Panc1 (cell line): ENCODE measurements around the gene SLC25A6. TPM values are rescaled to one million over a fixed set of nuclear protein-coding genes. Genes with fewer than 3 reads are reported as not detected.

Experiments used
- ATAC-seq: fragments of 200-7000 bp; cut with Tn5 transposase; 2 replicates; pipeline ENCODE4 v1.9.1; 2020; ENCODE audit warnings: mild to moderate bottlenecking, moderate library complexity
- BruUV-seq: library from RNA; stranded (reverse); fragments of 400-500 nt; replicated peaks from 2 replicates; lab custom pipeline; 2021; lab: Mats Ljungman, UMichigan
- CTCF ChIA-PET: fragments of 300-600 bp; sonication (Branson Sonifier 250); formaldehyde crosslinking; loops from one replicate; lab custom pipeline; 2022; ENCODE audit warnings: antibody characterized with exemption; lab: Charles Lee
- POLR2A ChIA-PET: fragments of 300-600 bp; sonication (Branson Sonifier 250); formaldehyde crosslinking; loops from one replicate; lab custom pipeline; 2022; ENCODE audit warnings: antibody characterized with exemption; lab: Charles Lee
- DNase-seq: peaks from one replicate; pipeline ENCODE4 v3.0.0-alpha.2; 2010; ENCODE audit warnings: low read depth, low spot score
- H3K27ac ChIP-seq: 2 replicates; pipeline ENCODE4 v1.5.1; 2011; ENCODE audit warnings: mild to moderate bottlenecking, low read length, inconsistent platforms
- H3K27me3 ChIP-seq: fragments of 200-500 bp; sonication (Bioruptor generic); 2 replicates; pipeline ENCODE4 v1.6.0; 2014; ENCODE audit warnings: low read length, inconsistent platforms; ENCODE audit not compliant: control insufficient read depth, insufficient read depth
- H3K36me3 ChIP-seq: fragments of 200-500 bp; sonication (Bioruptor generic); 2 replicates; pipeline ENCODE4 v1.5.1; 2014; ENCODE audit warnings: inconsistent platforms, mild to moderate bottlenecking, low read length, moderate library complexity; ENCODE audit not compliant: control insufficient read depth, insufficient read depth
- H3K4me1 ChIP-seq: 2 replicates; pipeline ENCODE4 v1.5.1; 2011; ENCODE audit warnings: inconsistent platforms, mild to moderate bottlenecking, low read length, moderate library complexity; ENCODE audit not compliant: control insufficient read depth, insufficient read depth
- H3K4me3 ChIP-seq, 2 experiments: 2 replicates each; pipeline ENCODE4 v1.5.1; 2011 to 2012; ENCODE audit warnings: low read depth in 2 of 2, low read length in 2 of 2, mild to moderate bottlenecking in 2 of 2, inconsistent platforms in 1 of 2, moderate library complexity in 1 of 2
- H3K9me3 ChIP-seq: fragments of 200-500 bp; sonication (Bioruptor generic); 2 replicates; pipeline ENCODE4 v1.5.1; 2014; ENCODE audit warnings: low read depth, mild to moderate bottlenecking, inconsistent platforms, low read length, moderate library complexity; ENCODE audit not compliant: control insufficient read depth, insufficient read depth
- CTCF ChIP-seq: fragments of 450-650 bp; IDR thresholded peaks from 2 replicates; pipeline ENCODE4 v1.5.1; 2017; ENCODE audit warnings: mild to moderate bottlenecking
- POLR2AphosphoS5 ChIP-seq: IDR thresholded peaks from 2 replicates; pipeline ENCODE4 v1.6.1; 2012; ENCODE audit warnings: mild to moderate bottlenecking, low read depth, low read length, moderate library complexity
- REST ChIP-seq, 2 experiments: IDR thresholded peaks; 2 replicates each; pipeline ENCODE4 v1.6.1; 2011 to 2012; ENCODE audit warnings: low read depth in 2 of 2, control low read depth in 1 of 2, low read length in 1 of 2, mild to moderate bottlenecking in 1 of 2, moderate library complexity in 1 of 2; ENCODE audit not compliant: insufficient read depth in 1 of 2
- SIN3A ChIP-seq: IDR thresholded peaks from 2 replicates; pipeline ENCODE4 v1.6.1; 2012; ENCODE audit warnings: low read depth, mild to moderate bottlenecking, low read length, moderate library complexity, borderline replicate concordance; ENCODE audit not compliant: insufficient read depth
- TCF7L2 ChIP-seq: IDR thresholded peaks from 2 replicates; pipeline ENCODE4 v1.6.1; 2011; ENCODE audit warnings: mild to moderate bottlenecking, low read depth, low read length, inconsistent platforms
- in situ Hi-C: cut with HindIII; loops from 2 replicates; pipeline ENCODE4 v1.10.0; 2016; ENCODE audit warnings: low sequenced_read_pairs, low pct_unique_long_range_greater_than_20kb
- intact Hi-C: fragments of 100-400 bp; cut with micrococcal nuclease; formaldehyde crosslinking; loops from one replicate; pipeline ENCODE4 v1.10.0; 2022; ENCODE audit not compliant: unreplicated experiment
- total RNA-seq: library from RNA; stranded (reverse); gene quantifications from one replicate; pipeline ENCODE4 v1.2.1, GENCODE V29; 2021; ENCODE audit not compliant: unreplicated experiment

The SLC25A6 gene
- total RNA-seq, 1 experiment from 2014 or later: 125 TPM

- ChIA-PET CTCF (no interaction called here), POLR2A (no interaction called here)
- no peaks in the 10 kb centered on the region for H3K36me3 ChIP-seq
- no peaks in the 10 kb centered on the region for H3K27me3 ChIP-seq
- H3K9me3 ChIP-seq: no peaks in the 10 kb centered on the region
- H3K27ac ChIP-seq: no peak overlapping the region
- no peak overlapping the region for H3K4me3 ChIP-seq
- in situ Hi-C loops: no loop called here
- H3K4me1 ChIP-seq: no peaks in the 10 kb centered on the region
- DNase-seq (no peak), ATAC-seq (no peak)
- no peak for TF ChIP-seq SIN3A
- no peak for TF ChIP-seq CTCF
- TF ChIP-seq POLR2AphosphoS5: no peak
- no peak for TF ChIP-seq REST (IDR thresholded peaks at IDR 0.05; ENCODE audit: insufficient read depth in 1 of 2, low read depth in 2 of 2, low read length in 1 of 2)
- no peak for TF ChIP-seq TCF7L2
- intact Hi-C loops: no loop called here
- no TSS peak for BruUV-seq
Measured at GRCh38 chrX:1400049-1400448, 8.1 kb upstream of the SLC25A6 start.

- TF ChIP-seq TCF7L2 (no peak), SIN3A (no peak), POLR2AphosphoS5 (no peak)
- in situ Hi-C loops (no loop called here), intact Hi-C loops (no loop called here)
- Histone ChIP-seq H3K4me1 (peaks cover 3% of the 10 kb centered on the region; the same call in 1 of the 2 replicates), H3K36me3 (no peaks in the 10 kb centered on the region), H3K27me3 (no peaks in the 10 kb centered on the region), H3K27ac (no peak overlapping the region), H3K4me3 (no peak overlapping the region), H3K9me3 (no peaks in the 10 kb centered on the region)
- BruUV-seq: no TSS peak
- ATAC-seq (0 out of 2 replicates have a peak, but pooled peaks have one; percentile 33), DNase-seq (no peak)
- POLR2A ChIA-PET: no interaction called here
- CTCF ChIA-PET: no interaction called here
Measured at GRCh38 chrX:1398431-1399340, 6.8 kb upstream of the SLC25A6 start.
